Kidney capillary endothelial cell (primary cell): ENCODE measurements around the gene CDC42BPG.

ENCODE experiments used
- DNase-seq: peaks from one replicate; pipeline ENCODE4 v3.0.0-alpha.2; 2018; ENCODE audit warnings: low spot score

CDC42BPG gene

GRCh38 chr11:64879244-64879900 lies 34.9 kb upstream of the CDC42BPG start:
- DNase-seq = no peak

- peak; percentile 98 for DNase-seq
Measured at GRCh38 chr11:64878494-64879243, 34.2 kb upstream of the CDC42BPG start, which contains the start of gene EHD1. Gene EHD1 (minus strand): TSS chr11:64878621. CDS start chr11:64878464, 157 bp downstream.

- no peak for DNase-seq
Measured at GRCh38 chr11:64878223-64878493, 33.7 kb upstream of the CDC42BPG start.

GRCh38 chr11:64877390-64878222 lies 33.2 kb upstream of the CDC42BPG start:
- DNase-seq = no peak

GRCh38 chr11:64876835-64877341 lies 32.4 kb upstream of the CDC42BPG start:
- DNase-seq = no peak

- DNase-seq = no peak
Measured at GRCh38 chr11:64876229-64876750, 31.8 kb upstream of the CDC42BPG start.

GRCh38 chr11:64875369-64876228 lies 31.1 kb upstream of the CDC42BPG start:
- DNase-seq = no peak

GRCh38 chr11:64874308-64875240 lies 30.1 kb upstream of the CDC42BPG start:
- no peak for DNase-seq

GRCh38 chr11:64872790-64873488 lies 28.5 kb upstream of the CDC42BPG start:
- DNase-seq = no peak

GRCh38 chr11:64871492-64871891 lies 27.0 kb upstream of the CDC42BPG start:
- no peak for DNase-seq

- no peak for DNase-seq
Measured at GRCh38 chr11:64870893-64871466, 26.5 kb upstream of the CDC42BPG start.

- DNase-seq = peak; percentile 66
Measured at GRCh38 chr11:64870176-64870892, 25.9 kb upstream of the CDC42BPG start.

- DNase-seq = no peak
Measured at GRCh38 chr11:64869571-64870175, 25.2 kb upstream of the CDC42BPG start.

- peak; percentile 91 for DNase-seq
Measured at GRCh38 chr11:64868904-64869570, 24.6 kb upstream of the CDC42BPG start.

GRCh38 chr11:64867748-64868462 lies 23.5 kb upstream of the CDC42BPG start:
- DNase-seq = no peak

- no peak for DNase-seq
Measured at GRCh38 chr11:64866173-64866491, 21.7 kb upstream of the CDC42BPG start.
